GM21528 (cell line): ENCODE results near the gene GPR25.

Source experiments
- ATAC-seq: cut with Tn5 transposase; IDR thresholded peaks from one replicate; pipeline ENCODE4 v1.9.1; 2021; ENCODE audit warnings: mild to moderate bottlenecking, moderate library complexity; ENCODE audit not compliant: unreplicated experiment, low FRiP score

Gene GPR25

GRCh38 chr1:200894712-200895442, 22.1 kb downstream of the GPR25 start, which contains the start of gene INAVA:
INAVA (plus strand) TSS chr1:200894900; CDS start chr1:200898401, 3,501 bp downstream.
- no peak for ATAC-seq

- no peak for ATAC-seq
These were observed 22.6 kb downstream of the GPR25 start for GRCh38 chr1:200895443-200895789.

GRCh38 chr1:200895801-200896530, 23.2 kb downstream of the GPR25 start:
- peak; percentile 39 for ATAC-seq

- no peak for ATAC-seq
These were observed 23.9 kb downstream of the GPR25 start for GRCh38 chr1:200896531-200897196.

- ATAC-seq = no peak
These were observed 24.5 kb downstream of the GPR25 start for GRCh38 chr1:200897259-200897658.

- ATAC-seq = no peak
These were observed 26.2 kb downstream of the GPR25 start for GRCh38 chr1:200899015-200899386.

GRCh38 chr1:200899451-200899915, 26.7 kb downstream of the GPR25 start:
- ATAC-seq = no peak

GRCh38 chr1:200899954-200900867, 27.4 kb downstream of the GPR25 start:
- no peak for ATAC-seq

- no peak for ATAC-seq
These were observed 28.1 kb downstream of the GPR25 start for GRCh38 chr1:200900877-200901276.

GRCh38 chr1:200901350-200901749, 28.6 kb downstream of the GPR25 start:
- no peak for ATAC-seq

GRCh38 chr1:200901796-200902444, 29.1 kb downstream of the GPR25 start:
- ATAC-seq = no peak

- no peak for ATAC-seq
These were observed 31.0 kb downstream of the GPR25 start for GRCh38 chr1:200903793-200904192.

- no peak for ATAC-seq
These were observed 32.0 kb downstream of the GPR25 start for GRCh38 chr1:200904772-200905171.

GRCh38 chr1:200905411-200906052, 32.8 kb downstream of the GPR25 start:
- ATAC-seq = no peak

GRCh38 chr1:200906491-200906890, 33.7 kb downstream of the GPR25 start:
- ATAC-seq = no peak

GRCh38 chr1:200907611-200908097, 34.9 kb downstream of the GPR25 start:
- ATAC-seq = no peak

- no peak for ATAC-seq
These were observed 35.5 kb downstream of the GPR25 start for GRCh38 chr1:200908191-200908868.

GRCh38 chr1:200909071-200909470, 36.3 kb downstream of the GPR25 start:
- ATAC-seq = peak; percentile 3
